ENCODE results near the gene PHF20. TPM values are rescaled to one million over a fixed set of nuclear protein-coding genes. Genes with fewer than 3 reads are reported as not detected.

PHF20 gene
- total and polyA plus RNA-seq, 2 of the 8 experiments (the other 6 are each of a cell fraction or from before 2014, with no cell fraction given) = 25.6 to 70.1 TPM

DNA sequence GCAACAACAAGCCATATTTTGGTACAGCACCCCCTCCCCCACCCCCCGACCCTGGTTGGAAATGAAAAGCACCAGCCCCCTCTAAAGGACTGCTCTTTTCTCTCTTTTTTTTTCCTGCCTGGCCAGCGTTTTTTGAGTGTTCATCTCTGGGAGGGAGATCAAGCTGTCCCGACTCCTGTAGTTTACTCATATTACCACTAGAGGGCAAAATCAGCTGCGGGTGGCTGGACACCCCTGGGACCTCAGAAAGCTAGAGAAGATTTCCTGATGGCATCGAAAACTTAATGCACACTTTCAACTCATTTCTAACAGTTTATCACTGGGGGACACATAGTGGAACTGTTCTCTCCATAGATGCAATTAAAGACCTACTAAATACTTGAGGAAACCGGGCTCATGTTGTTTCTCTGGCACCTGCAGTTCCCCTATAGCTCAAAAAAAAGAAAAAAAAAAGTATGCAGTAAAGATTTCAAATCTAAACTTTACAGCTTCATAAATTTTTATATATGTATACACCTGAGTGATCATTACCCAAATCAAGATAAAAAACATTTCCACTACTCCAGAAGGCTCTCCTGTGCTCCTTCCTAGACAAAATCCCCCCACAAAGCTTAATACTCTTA is 221.0 kb downstream of the PHF20 start:
- POLR2A ChIA-PET (ENCODE audit: partially characterized antibody) = interaction anchor here (1.1 to 1.8 kb wide), 2 partner anchors 38 to 138 kb away, joined by 3 to 5 read pairs; partner anchors contain the start of gene SCAND1
- no peak overlapping the region for H3K4me2 ChIP-seq (ENCODE audit: insufficient read depth in 1 of 2, low read depth in 2 of 2, low read length in 2 of 2)
- no peak overlapping the region for H2AFZ ChIP-seq (ENCODE audit: low read length)

More for the DNA sequence above, 221.0 kb downstream of the PHF20 start:
- Histone ChIP-seq H3K27me3 (replicated peaks in 1 of 4; ENCODE audit: control insufficient read depth in 3 of 4, extremely low read depth in 1 of 4, insufficient read depth in 3 of 4, low read length in 3 of 4) (no peaks in the 10 kb centered on the region), H3K36me3 (ENCODE audit: control insufficient read depth in 2 of 4, insufficient read depth in 4 of 4, low read length in 3 of 4) (no peaks in the 10 kb centered on the region), H3K79me2 (ENCODE audit: control insufficient read depth in 1 of 2, insufficient read depth in 2 of 2, low read length in 2 of 2) (no peaks in the 10 kb centered on the region), H3K4me1 (replicated peaks in 1 of 4; ENCODE audit: control insufficient read depth in 3 of 4, insufficient read depth in 4 of 4, low read length in 3 of 4) (no peaks in the 10 kb centered on the region; a peak in 1 of 7 replicates), H2BK120ac (replicated peaks; ENCODE audit: low read depth, low read length) (no peak overlapping the region), H3K9ac (replicated peaks in 1 of 4; ENCODE audit: extremely low read depth in 1 of 4, low read depth in 3 of 4, low read length in 3 of 4) (no peak overlapping the region), H4K20me1 (replicated peaks in 1 of 2; ENCODE audit: control insufficient read depth in 1 of 2, insufficient read depth in 2 of 2, low read length in 2 of 2) (no peaks in the 10 kb centered on the region), H3K23me2 (ENCODE audit: low read depth, low read length) (no peaks in the 10 kb centered on the region), H2AK5ac (ENCODE audit: low read depth, low read length) (no peak overlapping the region), H4K91ac (replicated peaks; ENCODE audit: insufficient read length, low read length) (no peak overlapping the region), H2BK20ac (ENCODE audit: low read length) (no peak overlapping the region), H3K56ac (replicated peaks; ENCODE audit: insufficient read length, low read depth, low read length) (no peak overlapping the region), H3K27ac (ENCODE audit: low read depth, low read length) (no peak overlapping the region), H3K23ac (ENCODE audit: insufficient read length) (no peak overlapping the region), H4K5ac (ENCODE audit: insufficient read length, low read depth, low read length) (no peak overlapping the region), H2BK15ac (ENCODE audit: low read length) (no peak overlapping the region), H3K4me3 (ENCODE audit: extremely low read depth in 1 of 4, insufficient read depth in 2 of 4, low read depth in 3 of 4, low read length in 4 of 4) (no peak overlapping the region), H3K14ac (ENCODE audit: insufficient read length) (no peak overlapping the region), H3K79me1 (ENCODE audit: low read depth, low read length) (no peaks in the 10 kb centered on the region), H2BK12ac (ENCODE audit: low read depth, low read length) (no peak overlapping the region), H4K8ac (ENCODE audit: extremely low read depth, insufficient read depth, low read length) (no peak overlapping the region), H3K4ac (replicated peaks; ENCODE audit: insufficient read length, low read depth, low read length) (no peak overlapping the region), H3K18ac (ENCODE audit: extremely low read depth, low read length) (no peak overlapping the region), H2BK5ac (ENCODE audit: low read depth, low read length) (no peak overlapping the region), H3K9me3 (ENCODE audit: insufficient read depth in 2 of 2, low read depth in 1 of 2, low read length in 1 of 2) (no peaks in the 10 kb centered on the region)
- WGBS, 2 experiments (ENCODE audit: extremely low coverage in 1 of 2, insufficient coverage in 1 of 2, insufficient read length in 1 of 2, insufficient replicate concordance in 2 of 2, low coverage in 1 of 2, low lambda C conversion rate in 2 of 2, missing lambda C conversion rate in 1 of 2) = 18% methylated on average over 4 of the region's 6 CpGs; no CpG with 5 or more reads in 1 of the 2 experiments
- no peak for DNase-seq (ENCODE audit: low read depth in 1 of 2, low spot score in 2 of 2)
- CTCF ChIA-PET (ENCODE audit: partially characterized antibody) = interaction anchor here (0.6 to 11.8 kb wide), 61 partner anchors 12 to 687 kb away, joined by 3 to 244 read pairs (median 5); partner anchors contain the start of genes CNBD2 and SCAND1
- peak; percentile 45 for FAIRE-seq
- TF ChIP-seq RAD21 (IDR thresholded peaks at IDR 0.05 in 1 of 2, conservative IDR thresholded peaks at IDR 0.05 in 1 of 2; ENCODE audit: low read depth in 2 of 2, low read length in 2 of 2) (peak; percentile 69 to 76), MAFK (IDR thresholded peaks at IDR 0.05; ENCODE audit: low read depth, low read length) (0 out of 2 replicates have a peak, but pooled peaks have one; percentile 19), TAF1 (IDR thresholded peaks at IDR 0.05; ENCODE audit: low read depth, low read length) (no peak), RBBP5 (IDR thresholded peaks at IDR 0.05; ENCODE audit: borderline replicate concordance, low read depth, low read length) (no peak), PHF8 (conservative IDR thresholded peaks at IDR 0.05; ENCODE audit: low read depth, low read length) (no peak)
- TF ChIP-seq, protein P1, sequence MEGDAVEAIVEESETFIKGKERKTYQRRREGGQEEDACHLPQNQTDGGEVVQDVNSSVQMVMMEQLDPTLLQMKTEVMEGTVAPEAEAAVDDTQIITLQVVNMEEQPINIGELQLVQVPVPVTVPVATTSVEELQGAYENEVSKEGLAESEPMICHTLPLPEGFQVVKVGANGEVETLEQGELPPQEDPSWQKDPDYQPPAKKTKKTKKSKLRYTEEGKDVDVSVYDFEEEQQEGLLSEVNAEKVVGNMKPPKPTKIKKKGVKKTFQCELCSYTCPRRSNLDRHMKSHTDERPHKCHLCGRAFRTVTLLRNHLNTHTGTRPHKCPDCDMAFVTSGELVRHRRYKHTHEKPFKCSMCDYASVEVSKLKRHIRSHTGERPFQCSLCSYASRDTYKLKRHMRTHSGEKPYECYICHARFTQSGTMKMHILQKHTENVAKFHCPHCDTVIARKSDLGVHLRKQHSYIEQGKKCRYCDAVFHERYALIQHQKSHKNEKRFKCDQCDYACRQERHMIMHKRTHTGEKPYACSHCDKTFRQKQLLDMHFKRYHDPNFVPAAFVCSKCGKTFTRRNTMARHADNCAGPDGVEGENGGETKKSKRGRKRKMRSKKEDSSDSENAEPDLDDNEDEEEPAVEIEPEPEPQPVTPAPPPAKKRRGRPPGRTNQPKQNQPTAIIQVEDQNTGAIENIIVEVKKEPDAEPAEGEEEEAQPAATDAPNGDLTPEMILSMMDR (IDR thresholded peaks at IDR 0.05; ENCODE audit: control extremely low read depth in 1 of 3, insufficient read depth in 1 of 3, low read depth in 1 of 3, low read length in 3 of 3) = peak; percentile 45 to 84 (median 81)
